Fibroblast of upper back skin (primary cell): ENCODE data around the gene DPP4.

Source experiments
- DNase-seq: peaks from one replicate; pipeline ENCODE4 v3.0.0-alpha.2; 2013

Gene DPP4

GRCh38 chr2:161947406-161947805 is 126.6 kb downstream of the DPP4 start:
- DNase-seq, result peak; percentile 5

- peak; percentile 36 for DNase-seq
Measured at GRCh38 chr2:161946489-161947107, 127.4 kb downstream of the DPP4 start.

GRCh38 chr2:161943011-161943410 is 131.0 kb downstream of the DPP4 start:
- peak; percentile 51 for DNase-seq
